ENCODE results near the gene DPP10.
"Not testable (repeated sequence)": the region's sequence is repeated elsewhere in the genome, so short reads cannot be mapped to it uniquely, and the experiment has no call there.

The DPP10 gene

DNA sequence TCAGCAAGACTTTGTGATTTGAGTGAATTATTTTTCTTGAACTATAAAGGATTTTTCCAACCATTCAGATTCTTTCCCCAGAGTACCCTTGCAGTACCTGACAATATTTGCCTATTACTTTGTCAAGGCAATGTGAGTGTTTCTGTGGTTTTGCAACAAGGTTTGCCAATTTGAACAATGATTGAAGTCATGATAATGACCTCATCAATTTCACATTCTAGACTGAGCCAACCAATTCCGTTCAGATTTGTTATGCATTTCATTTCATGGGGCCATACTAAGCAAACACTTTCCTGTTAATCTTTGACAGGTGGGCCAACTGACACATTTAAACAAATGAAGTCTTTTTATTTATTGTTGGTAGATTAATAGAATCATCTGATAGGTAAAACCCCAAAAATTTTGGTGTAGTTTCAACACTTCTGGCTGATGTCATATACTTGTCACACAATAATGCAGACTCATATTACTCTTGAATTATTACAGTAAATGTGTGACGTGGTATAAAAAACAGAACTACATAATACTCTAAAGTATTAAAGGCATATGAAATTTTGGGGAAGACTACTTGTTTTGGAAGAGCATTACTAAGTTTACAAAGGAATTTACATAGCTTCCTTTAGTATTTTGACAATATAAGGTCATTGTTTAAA, 526.4 kb downstream of the DPP10 start:
- DNase-seq (ENCODE audit: low spot score): no peak

DNA sequence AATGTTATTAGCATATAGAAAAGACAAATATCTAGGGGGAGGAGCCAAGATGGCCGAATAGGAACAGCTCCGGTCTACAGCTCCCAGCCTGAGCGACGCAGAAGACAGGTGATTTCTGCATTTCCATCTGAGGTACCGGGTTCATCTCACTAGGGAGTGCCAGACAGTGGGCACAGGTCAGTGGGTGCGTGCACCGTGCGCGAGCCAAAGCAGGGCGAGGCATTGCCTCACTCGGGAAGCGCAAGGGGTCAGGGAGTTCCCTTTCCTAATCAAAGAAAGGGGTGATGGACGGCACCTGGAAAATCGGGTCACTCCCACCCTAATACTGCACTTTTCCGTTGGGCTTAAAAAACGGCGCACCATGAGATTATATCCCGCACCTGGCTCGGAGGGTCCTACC, 561.9 kb downstream of the DPP10 start:
- DNase-seq (ENCODE audit: low spot score): not testable (repeated sequence)

DNA sequence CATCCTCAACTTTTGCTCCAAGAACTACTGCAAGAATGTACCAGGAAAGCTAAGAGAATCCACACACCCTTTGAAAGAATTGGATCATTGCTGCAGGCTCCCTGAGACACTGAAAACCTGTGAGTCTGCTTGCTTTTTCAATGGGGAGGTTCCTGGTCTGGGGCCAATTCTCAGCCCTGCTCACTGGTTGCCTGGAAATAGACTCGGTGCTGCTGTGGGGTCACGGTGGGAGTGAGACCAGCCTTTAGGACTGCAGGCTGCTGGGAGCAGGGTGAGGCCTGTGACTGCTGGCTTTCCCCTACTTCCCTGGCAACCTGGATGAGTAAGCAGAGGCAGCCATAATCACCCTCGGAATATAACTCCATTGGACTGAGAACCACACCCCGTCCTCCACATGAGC, 569.3 kb downstream of the DPP10 start:
- DNase-seq (ENCODE audit: low spot score): no peak

DNA sequence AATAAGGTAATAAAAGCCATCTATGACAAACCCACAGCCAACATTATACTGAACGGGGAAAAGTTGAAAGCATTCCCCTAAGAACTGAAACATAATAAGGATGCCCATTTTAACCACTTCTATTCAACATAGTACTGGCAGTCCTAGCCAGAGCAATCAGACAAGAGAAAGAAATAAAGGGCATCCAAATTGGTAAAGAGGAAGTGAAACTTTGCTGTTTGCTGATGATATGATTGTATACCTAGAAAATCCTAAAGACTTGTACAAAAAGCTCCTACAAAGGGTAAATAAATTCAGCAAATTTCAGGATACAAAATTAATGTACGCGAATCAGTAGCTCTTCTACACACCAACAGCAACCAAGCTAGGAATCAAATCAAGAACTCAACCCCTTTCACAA, 579.6 kb downstream of the DPP10 start:
- DNase-seq (ENCODE audit: low spot score): not testable (repeated sequence)

DNA sequence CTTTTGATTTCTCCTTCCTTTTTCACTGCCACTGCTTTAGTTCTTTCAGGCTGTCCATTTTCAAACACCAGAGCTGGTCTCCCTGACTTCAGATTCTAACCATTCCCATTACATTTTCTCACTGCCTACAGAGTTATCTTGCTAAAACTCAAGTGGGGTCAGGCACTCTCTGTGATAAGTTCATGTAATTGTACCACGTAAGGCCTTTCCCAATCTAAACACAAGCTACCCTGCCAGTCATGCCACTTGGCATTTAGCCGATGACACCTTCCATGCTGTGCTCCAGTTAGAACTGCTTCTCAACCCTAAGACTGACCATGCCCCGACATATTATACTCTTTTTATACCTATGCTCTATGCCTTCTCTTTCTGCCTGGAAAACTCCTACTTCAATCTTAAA, 592.4 kb downstream of the DPP10 start:
- no peak for DNase-seq (ENCODE audit: low spot score)

GRCh38 chr2:115036818-115037217, 594.4 kb downstream of the DPP10 start:
- no peak for DNase-seq (ENCODE audit: low spot score)

- no peak for DNase-seq (ENCODE audit: low spot score)
Measured at GRCh38 chr2:115057473-115057872, 615.0 kb downstream of the DPP10 start.

- no peak for DNase-seq (ENCODE audit: low spot score)
Measured at GRCh38 chr2:115070002-115070401, 627.6 kb downstream of the DPP10 start.

GRCh38 chr2:115071534-115071933, 629.1 kb downstream of the DPP10 start:
- DNase-seq (ENCODE audit: low spot score): no peak

DNA sequence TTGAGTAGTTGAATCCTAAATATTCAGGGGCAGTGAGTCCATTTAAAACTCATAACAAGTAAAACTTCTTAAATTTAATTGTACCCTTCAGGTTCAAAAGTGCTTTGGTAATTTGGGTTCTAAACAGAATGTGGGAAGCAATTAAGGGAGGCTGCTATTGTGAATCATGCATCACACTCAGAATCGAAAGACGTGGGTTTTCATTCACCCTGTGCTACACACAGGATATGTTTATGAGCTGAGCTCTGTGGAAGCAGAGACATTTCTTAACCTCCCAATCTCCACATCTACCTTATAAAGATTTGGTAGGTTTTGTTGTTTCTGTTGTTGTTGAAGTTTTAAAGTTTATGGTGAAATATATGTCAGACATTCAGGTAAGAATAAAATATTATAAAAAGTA, 633.4 kb downstream of the DPP10 start:
- no peak for DNase-seq (ENCODE audit: low spot score)

- no peak for DNase-seq (ENCODE audit: low spot score)
Measured at GRCh38 chr2:115077626-115078025, 635.2 kb downstream of the DPP10 start.

- DNase-seq (ENCODE audit: low spot score): no peak
Measured at GRCh38 chr2:115083225-115083624, 640.8 kb downstream of the DPP10 start.

GRCh38 chr2:115083711-115084110, 641.3 kb downstream of the DPP10 start:
- no peak for DNase-seq (ENCODE audit: low spot score)

DNA sequence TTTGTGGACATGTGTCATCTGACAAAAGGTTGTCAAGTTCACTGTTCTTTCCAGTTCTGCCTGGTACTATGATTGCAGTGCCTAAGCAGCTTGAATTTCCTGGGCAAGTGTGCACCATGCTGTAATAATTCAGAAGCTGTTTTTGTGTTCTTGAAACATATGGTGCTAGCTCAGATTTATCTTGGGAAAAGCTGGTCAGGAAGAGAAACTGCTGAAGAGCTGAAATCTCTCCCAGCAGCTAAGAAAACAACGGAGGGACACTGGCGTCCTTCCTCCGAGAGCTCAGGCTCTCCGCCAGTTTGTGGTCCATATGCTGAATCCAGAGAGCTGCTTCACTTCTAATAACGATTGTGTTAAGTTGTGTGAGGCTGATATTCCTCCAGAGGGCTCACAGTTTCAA, 642.0 kb downstream of the DPP10 start:
- no peak for DNase-seq (ENCODE audit: low spot score)

GRCh38 chr2:115086051-115086620, 643.7 kb downstream of the DPP10 start:
- not testable (repeated sequence) for DNase-seq (ENCODE audit: low spot score)

DNA sequence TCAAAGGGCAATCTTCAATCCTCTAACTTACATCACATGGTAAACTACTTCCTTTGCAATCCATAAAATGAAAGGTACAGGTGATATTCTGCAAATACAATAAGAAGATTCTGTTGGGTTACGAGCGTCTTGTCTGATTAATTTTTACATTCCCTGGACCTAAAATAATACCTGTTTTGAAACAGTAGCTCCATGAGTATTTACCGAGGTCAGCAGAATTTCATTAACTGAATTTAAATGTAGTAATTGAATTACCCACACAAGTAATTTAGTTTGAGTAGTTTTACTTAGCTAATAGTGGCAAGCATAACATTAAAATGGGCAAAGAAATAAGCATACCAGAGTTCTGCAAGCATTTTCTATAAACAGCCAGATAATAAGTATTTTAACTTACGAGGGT, 652.0 kb downstream of the DPP10 start:
- DNase-seq (ENCODE audit: low spot score): no peak

DNA sequence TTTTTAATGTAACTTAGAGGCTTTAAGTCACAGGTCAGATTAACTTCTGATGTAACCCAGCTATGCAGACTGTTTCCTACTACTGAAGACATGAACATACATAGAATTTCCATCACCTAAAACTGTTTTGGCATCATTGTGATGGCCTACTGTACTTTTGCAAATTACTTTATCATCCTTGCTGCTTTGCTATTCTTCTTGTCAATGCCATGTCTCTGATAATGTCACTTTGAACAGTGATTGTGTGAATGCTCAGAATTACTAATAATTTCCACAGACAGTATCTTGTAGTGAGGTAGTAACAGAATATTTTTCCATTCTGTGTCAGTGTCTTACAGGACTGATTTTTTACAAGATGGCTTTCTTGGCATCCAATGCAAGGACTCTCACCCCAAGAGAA, 663.5 kb downstream of the DPP10 start:
- no peak for DNase-seq (ENCODE audit: low spot score)

- DNase-seq (ENCODE audit: low spot score): no peak
Measured at GRCh38 chr2:115115135-115115534, 672.7 kb downstream of the DPP10 start.

DNA sequence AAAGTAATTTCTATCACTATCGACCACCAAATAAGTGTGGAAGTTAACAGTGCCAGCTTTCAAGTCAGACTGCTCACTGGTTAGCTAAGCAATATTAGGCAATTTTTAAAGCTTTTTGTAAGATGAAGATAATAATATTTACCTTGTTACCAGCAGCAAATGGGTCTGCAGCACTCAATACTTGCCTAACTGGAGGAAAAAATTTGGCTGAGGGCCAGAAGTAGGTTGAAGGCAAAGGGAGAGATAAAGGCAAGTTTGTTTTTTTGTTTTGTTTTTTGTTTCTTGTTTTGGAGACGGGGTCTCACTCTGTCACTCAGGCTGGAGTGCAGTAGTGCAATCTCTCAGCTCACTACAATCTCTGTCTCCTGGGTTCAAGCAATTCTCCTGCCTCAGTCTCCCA, 675.9 kb downstream of the DPP10 start:
- no peak for DNase-seq (ENCODE audit: low spot score)

- DNase-seq (ENCODE audit: low spot score): no peak
Measured at GRCh38 chr2:115119086-115119485, 676.6 kb downstream of the DPP10 start.

- DNase-seq (ENCODE audit: low spot score): no peak
Measured at GRCh38 chr2:115122701-115123100, 680.3 kb downstream of the DPP10 start.

- no peak for DNase-seq (ENCODE audit: low spot score)
Measured at GRCh38 chr2:115124817-115125216, 682.4 kb downstream of the DPP10 start.

GRCh38 chr2:115129536-115129935, 687.1 kb downstream of the DPP10 start:
- DNase-seq (ENCODE audit: low spot score): no peak

GRCh38 chr2:115160531-115161080, 718.2 kb downstream of the DPP10 start:
- DNase-seq (ENCODE audit: low spot score): no peak

Data from D341Med (cell line).